Endothelial cell of umbilical vein (primary cell): ENCODE results near the gene POU6F2. TPM values are rescaled to one million over a fixed set of nuclear protein-coding genes. Genes with fewer than 3 reads are reported as not detected.

Source experiments
- BruUV-seq: library from RNA; stranded (reverse); fragments of 400-500 nt; replicated peaks from 2 replicates; lab custom pipeline; 2021; lab: Mats Ljungman, UMichigan
- CTCF ChIA-PET: fragments of 300-600, 350-600 bp; sonication (Branson Sonifier 250); formaldehyde crosslinking; loops from one replicate; lab custom pipeline; 2021; ENCODE audit warnings: antibody characterized with exemption, inconsistent platforms; lab: Charles Lee
- POLR2A ChIA-PET: fragments of 300-600, 350-600 bp; sonication (Branson Sonifier 250); formaldehyde crosslinking; loops from one replicate; lab custom pipeline; 2021; ENCODE audit warnings: antibody characterized with exemption, inconsistent platforms; lab: Charles Lee
- DNase-seq: peaks from one replicate; pipeline ENCODE4 v3.0.0-alpha.2; 2011; ENCODE audit warnings: low read depth, low spot score
- FAIRE-seq: peaks from 2 replicates; lab custom pipeline; 2011; peaks lifted over from hg19 to GRCh38; lab: Jason Lieb, UNC
- H2AFZ ChIP-seq: 2 replicates; pipeline ENCODE4 v1.6.0; 2012; ENCODE audit warnings: low read depth, low read length, control low read depth, inconsistent platforms
- H3K27ac ChIP-seq: 2 replicates; pipeline ENCODE4 v1.5.1; 2011; ENCODE audit warnings: low read depth, mild to moderate bottlenecking, control low read depth, low read length, moderate library complexity; ENCODE audit not compliant: insufficient read depth
- H3K27me3 ChIP-seq, 2 experiments: 2 replicates each; pipeline versions ENCODE4 v1.6.0 to v1.6.1; 2011; ENCODE audit warnings: low read length in 2 of 2, mixed read lengths in 1 of 2; ENCODE audit not compliant: control insufficient read depth in 2 of 2, insufficient read depth in 2 of 2
- H3K36me3 ChIP-seq, 2 experiments: 2 replicates in 1 of 2; 3 replicates in 1 of 2; pipeline ENCODE4 v1.5.1; 2011; ENCODE audit warnings: low read length in 2 of 2, mild to moderate bottlenecking in 1 of 2, moderate library complexity in 1 of 2; ENCODE audit not compliant: control insufficient read depth in 2 of 2, insufficient read depth in 2 of 2; ENCODE audit errors: extremely low read depth in 1 of 2
- H3K4me1 ChIP-seq: 3 replicates; pipeline ENCODE4 v1.5.1; 2011; ENCODE audit warnings: mild to moderate bottlenecking, low read length; ENCODE audit not compliant: control insufficient read depth, insufficient read depth; ENCODE audit errors: extremely low read depth
- H3K4me2 ChIP-seq: 2 replicates; pipeline ENCODE4 v1.6.1; 2011; ENCODE audit warnings: low read length, control low read depth, mixed read lengths; ENCODE audit not compliant: insufficient read depth
- H3K4me3 ChIP-seq, 3 experiments: fragments of 200-600 bp in 1 of 3; sonication (generic), shearing (Covaris generic) in 1 of 3; replicated peaks in 1 of 3; 2 replicates each; pipeline ENCODE4 v1.5.1; 2011 to 2016; ENCODE audit warnings: control low read depth in 3 of 3, low read length in 3 of 3, mild to moderate bottlenecking in 2 of 3, inconsistent platforms in 1 of 3, low read depth in 1 of 3, moderate library complexity in 1 of 3; ENCODE audit not compliant: insufficient read depth in 1 of 3
- H3K79me2 ChIP-seq: 2 replicates; pipeline ENCODE4 v1.6.0; 2012; ENCODE audit warnings: low read length, inconsistent platforms; ENCODE audit not compliant: control insufficient read depth, insufficient read depth
- H3K9ac ChIP-seq: replicated peaks from 2 replicates; pipeline ENCODE3; 2011; ENCODE audit warnings: low read length, control low read depth; ENCODE audit not compliant: insufficient read depth; ENCODE audit errors: extremely low read depth
- H3K9me1 ChIP-seq: replicated peaks from 3 replicates; pipeline ENCODE4 v1.6.0; 2011; ENCODE audit warnings: mild to moderate bottlenecking, low read length; ENCODE audit not compliant: control insufficient read depth, insufficient read depth; ENCODE audit errors: extremely low read depth
- H3K9me3 ChIP-seq: replicated peaks from 2 replicates; pipeline ENCODE4 v1.5.1; 2012; ENCODE audit warnings: low read length, inconsistent platforms; ENCODE audit not compliant: control insufficient read depth, insufficient read depth
- H4K20me1 ChIP-seq: replicated peaks from 2 replicates; pipeline ENCODE3; 2011; ENCODE audit warnings: mild to moderate bottlenecking, low read length; ENCODE audit not compliant: control insufficient read depth, insufficient read depth; ENCODE audit errors: extremely low read depth
- EZH2 ChIP-seq: IDR thresholded peaks from 2 replicates; pipeline ENCODE4 v1.6.1; 2012; ENCODE audit warnings: borderline replicate concordance, low read depth, mild to moderate bottlenecking, moderate library complexity, low read length, inconsistent platforms; ENCODE audit not compliant: severe bottlenecking
- FOS ChIP-seq: IDR thresholded peaks from 2 replicates; pipeline ENCODE4 v1.6.1; 2011; ENCODE audit warnings: mild to moderate bottlenecking, low read length, moderate library complexity, borderline replicate concordance; ENCODE audit not compliant: insufficient read depth
- GATA2 ChIP-seq: IDR thresholded peaks from 2 replicates; pipeline ENCODE4 v1.7.0; 2011; ENCODE audit warnings: low read depth, mild to moderate bottlenecking, moderate library complexity, mixed read lengths, low read length; ENCODE audit not compliant: insufficient read length, insufficient read depth
- JUN ChIP-seq: IDR thresholded peaks from 2 replicates; pipeline ENCODE4 v1.6.1; 2011; ENCODE audit warnings: borderline replicate concordance, low read depth; ENCODE audit not compliant: insufficient read length, insufficient read depth
- MYC ChIP-seq: IDR thresholded peaks from one replicate; pipeline ENCODE4 v1.6.1; 2011; ENCODE audit warnings: mild to moderate bottlenecking, low read depth, low read length
- POLR2A ChIP-seq: IDR thresholded peaks from 2 replicates; pipeline ENCODE4 v1.6.1; 2012; ENCODE audit warnings: low read depth, mild to moderate bottlenecking, control low read depth, low read length
- POLR2AphosphoS5 ChIP-seq: IDR thresholded peaks from 2 replicates; pipeline ENCODE4 v1.6.1; 2012; ENCODE audit warnings: low read depth, mild to moderate bottlenecking, control low read depth, low read length, moderate library complexity; ENCODE audit not compliant: insufficient read depth
- dilution Hi-C: fragments of 300-500 bp; cut with MboI; formaldehyde crosslinking; loops from one replicate; pipeline ENCODE4 v1.15.0; 2019; ENCODE audit warnings: low sequenced_read_pairs; ENCODE audit not compliant: extremely low pct_ligation_motif_present
- intact Hi-C: fragments of 100-400 bp; cut with micrococcal nuclease; formaldehyde crosslinking; loops from one replicate; pipeline ENCODE4 v1.10.0; 2022
- polyA plus RNA-seq, 4 experiments: library from polyadenylated mRNA; depleted of rRNA in 3 of 4; stranded (reverse) in 3 of 4; unstranded in 1 of 4; fragments of >200 nt; gene quantifications; 2 replicates each; pipeline versions ENCODE4 v1.2.1 to v1.2.3, GENCODE V29; 2011 to 2012; ENCODE audit warnings: missing spikeins in 1 of 4
- total RNA-seq: library from RNA; stranded (reverse); gene quantifications from 2 replicates; pipeline ENCODE4 v1.2.3, GENCODE V29; 2021
- TF ChIP-seq, protein P1 (sequence below): IDR thresholded peaks from 2 replicates; pipeline ENCODE4 v1.6.1; 2011; ENCODE audit not compliant: insufficient read depth, insufficient read length
- TF ChIP-seq, protein P2 (sequence below), 2 donors: IDR thresholded peaks; 1 replicate in 1 of 2; 2 replicates in 1 of 2; pipeline ENCODE4 v1.5.1; 2011; ENCODE audit warnings: low read length in 2 of 2, mild to moderate bottlenecking in 2 of 2, moderate library complexity in 2 of 2, control low read depth in 1 of 2, inconsistent platforms in 1 of 2, low read depth in 1 of 2; ENCODE audit not compliant: insufficient read depth in 1 of 2; ENCODE audit errors: extremely low read depth in 1 of 2

The POU6F2 gene
- total and polyA plus RNA-seq, 2 donors (not counting 3 experiments of a cell fraction or from before 2014, with no cell fraction given), result 0.29 TPM; not detected in 1

DNA sequence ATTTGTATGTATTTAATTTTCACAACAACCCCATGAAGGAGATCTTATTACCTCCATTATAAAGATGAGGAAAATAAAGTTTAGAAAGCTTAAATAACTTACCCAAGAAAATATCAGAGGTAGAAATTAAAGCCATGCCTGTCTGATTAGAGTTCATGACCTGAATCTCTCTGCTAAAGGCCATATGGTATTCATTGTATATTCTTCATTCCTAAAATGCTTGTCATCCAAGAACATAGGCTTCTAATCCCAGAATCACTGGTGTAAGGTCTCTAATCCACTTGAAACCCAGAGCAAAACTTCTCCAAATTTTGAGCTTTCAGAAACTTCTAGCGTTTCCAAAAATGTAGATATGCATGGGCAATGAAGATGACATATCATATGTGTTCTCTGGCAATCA, 516.2 kb downstream of the POU6F2 start:
- Histone ChIP-seq H2AFZ (no peak overlapping the region), H3K79me2 (no peaks in the 10 kb centered on the region), H4K20me1 (no peaks in the 10 kb centered on the region), H3K4me3 (no peak overlapping the region), H3K9me1 (no peaks in the 10 kb centered on the region), H3K9me3 (no peaks in the 10 kb centered on the region), H3K9ac (no peak overlapping the region), H3K27ac (no peak overlapping the region), H3K27me3 (peaks cover 1 to 4% of the 10 kb centered on the region in 2 experiments), H3K4me2 (no peak overlapping the region), H3K36me3 (no peaks in the 10 kb centered on the region), H3K4me1 (no peaks in the 10 kb centered on the region)
- FAIRE-seq (no peak), DNase-seq (no peak)
- TF ChIP-seq POLR2A (no peak), POLR2AphosphoS5 (no peak), FOS (no peak), JUN (no peak), GATA2 (no peak), MYC (no peak), EZH2 (no peak)
- TF ChIP-seq, protein P1, sequence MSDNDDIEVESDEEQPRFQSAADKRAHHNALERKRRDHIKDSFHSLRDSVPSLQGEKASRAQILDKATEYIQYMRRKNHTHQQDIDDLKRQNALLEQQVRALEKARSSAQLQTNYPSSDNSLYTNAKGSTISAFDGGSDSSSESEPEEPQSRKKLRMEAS, result no peak
- TF ChIP-seq, protein P2, sequence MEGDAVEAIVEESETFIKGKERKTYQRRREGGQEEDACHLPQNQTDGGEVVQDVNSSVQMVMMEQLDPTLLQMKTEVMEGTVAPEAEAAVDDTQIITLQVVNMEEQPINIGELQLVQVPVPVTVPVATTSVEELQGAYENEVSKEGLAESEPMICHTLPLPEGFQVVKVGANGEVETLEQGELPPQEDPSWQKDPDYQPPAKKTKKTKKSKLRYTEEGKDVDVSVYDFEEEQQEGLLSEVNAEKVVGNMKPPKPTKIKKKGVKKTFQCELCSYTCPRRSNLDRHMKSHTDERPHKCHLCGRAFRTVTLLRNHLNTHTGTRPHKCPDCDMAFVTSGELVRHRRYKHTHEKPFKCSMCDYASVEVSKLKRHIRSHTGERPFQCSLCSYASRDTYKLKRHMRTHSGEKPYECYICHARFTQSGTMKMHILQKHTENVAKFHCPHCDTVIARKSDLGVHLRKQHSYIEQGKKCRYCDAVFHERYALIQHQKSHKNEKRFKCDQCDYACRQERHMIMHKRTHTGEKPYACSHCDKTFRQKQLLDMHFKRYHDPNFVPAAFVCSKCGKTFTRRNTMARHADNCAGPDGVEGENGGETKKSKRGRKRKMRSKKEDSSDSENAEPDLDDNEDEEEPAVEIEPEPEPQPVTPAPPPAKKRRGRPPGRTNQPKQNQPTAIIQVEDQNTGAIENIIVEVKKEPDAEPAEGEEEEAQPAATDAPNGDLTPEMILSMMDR (IDR thresholded peaks at IDR 0.05; ENCODE audit: extremely low read depth in 1 of 2, insufficient read depth in 1 of 2, low read depth in 1 of 2, low read length in 2 of 2), result no peak
- dilution Hi-C loops (no loop called here), intact Hi-C loops (no loop called here)
- ChIA-PET CTCF (interaction anchor here (0.7 to 1.6 kb wide), 5 partner anchors 8 to 693 kb away, joined by 3 read pairs; no protein-coding TSS in a partner anchor), POLR2A (no interaction called here)
- BruUV-seq, result no TSS peak
